Measurements from ENCODE around the gene ARHGEF28. TPM values are rescaled to one million over a fixed set of nuclear protein-coding genes. Genes with fewer than 3 reads are reported as not detected.

Gene ARHGEF28
- total and polyA plus RNA-seq, 2 of the 13 experiments (the other 11 are each of a cell fraction or from before 2014, with no cell fraction given) = 17.4 to 34.1 TPM

DNA sequence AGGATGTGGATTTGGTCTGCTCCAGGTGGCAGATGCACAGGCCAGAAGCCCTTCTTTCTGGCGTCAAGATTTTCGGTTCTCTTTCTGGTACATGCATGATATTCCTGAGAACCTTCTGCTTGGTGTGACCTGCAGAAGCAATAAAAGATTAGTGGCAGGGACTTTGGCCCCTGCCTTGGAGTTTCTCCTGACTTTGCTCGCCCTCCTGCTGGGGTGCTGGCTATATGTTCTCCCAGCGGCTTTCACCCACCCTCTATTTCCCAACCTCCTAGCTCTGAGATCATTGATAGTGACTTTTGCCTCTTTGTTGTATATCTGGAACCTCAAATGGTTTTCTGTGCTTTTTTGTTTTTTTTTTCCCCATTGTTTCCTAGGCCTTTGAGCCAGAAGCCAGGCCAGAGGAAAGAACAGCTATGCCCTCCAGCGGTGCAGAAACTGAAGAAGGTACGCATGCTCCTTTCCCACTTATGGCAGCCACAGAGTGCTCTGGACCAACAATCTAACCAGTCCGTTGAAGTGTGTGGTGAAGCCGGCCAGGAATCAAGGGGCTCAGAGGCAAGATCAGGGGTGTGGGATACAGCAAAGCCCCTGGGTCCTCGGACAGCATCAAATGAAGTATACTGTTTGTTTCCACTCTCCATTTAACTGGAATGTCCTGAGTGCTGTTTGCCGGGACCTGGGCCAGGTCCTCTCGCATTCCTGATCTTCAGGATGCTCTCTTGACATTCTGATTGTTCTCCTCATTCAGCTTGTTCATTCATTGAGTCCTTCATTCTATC is 154.5 kb downstream of the ARHGEF28 start (continued):
- TF ChIP-seq TFDP2 (CRISPR knock-in tag; IDR thresholded peaks at IDR 0.05) = no peak
- TF ChIP-seq ATRX (CRISPR knock-in tag; IDR thresholded peaks at IDR 0.05; ENCODE audit: borderline replicate concordance) = no peak
- TF ChIP-seq SSRP1 (CRISPR knock-in tag; IDR thresholded peaks at IDR 0.05) = no peak
- TF ChIP-seq ZNF264 (CRISPR knock-in tag; IDR thresholded peaks at IDR 0.05) = no peak
- TF ChIP-seq HHEX (CRISPR knock-in tag; IDR thresholded peaks at IDR 0.05) = no peak
- TF ChIP-seq NCOA5 (CRISPR knock-in tag; IDR thresholded peaks at IDR 0.05) = no peak
- no peak for TF ChIP-seq ZNF552 (CRISPR knock-in tag; IDR thresholded peaks at IDR 0.05; ENCODE audit: borderline replicate concordance)
- TF ChIP-seq FOXA1 (IDR thresholded peaks at IDR 0.05) = no peak
- TF ChIP-seq FOXA1 (CRISPR knock-in tag; IDR thresholded peaks at IDR 0.05) = no peak
- TF ChIP-seq GMEB2 (CRISPR knock-in tag; IDR thresholded peaks at IDR 0.05; ENCODE audit: low read depth) = no peak
- TF ChIP-seq ZNF558 (CRISPR knock-in tag; IDR thresholded peaks at IDR 0.05; ENCODE audit: borderline replicate concordance) = no peak
- no peak for TF ChIP-seq RARA (CRISPR knock-in tag; IDR thresholded peaks at IDR 0.05)
- no peak for TF ChIP-seq ZUFSP (CRISPR knock-in tag; IDR thresholded peaks at IDR 0.05; ENCODE audit: borderline replicate concordance)
